ENCODE results near the gene RPP25. TPM values are rescaled to one million over a fixed set of nuclear protein-coding genes. Genes with fewer than 3 reads are reported as not detected.

RPP25 gene, protein sequence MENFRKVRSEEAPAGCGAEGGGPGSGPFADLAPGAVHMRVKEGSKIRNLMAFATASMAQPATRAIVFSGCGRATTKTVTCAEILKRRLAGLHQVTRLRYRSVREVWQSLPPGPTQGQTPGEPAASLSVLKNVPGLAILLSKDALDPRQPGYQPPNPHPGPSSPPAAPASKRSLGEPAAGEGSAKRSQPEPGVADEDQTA
- 4.0 and 8.1 TPM in 2 replicates for total RNA-seq

DNA sequence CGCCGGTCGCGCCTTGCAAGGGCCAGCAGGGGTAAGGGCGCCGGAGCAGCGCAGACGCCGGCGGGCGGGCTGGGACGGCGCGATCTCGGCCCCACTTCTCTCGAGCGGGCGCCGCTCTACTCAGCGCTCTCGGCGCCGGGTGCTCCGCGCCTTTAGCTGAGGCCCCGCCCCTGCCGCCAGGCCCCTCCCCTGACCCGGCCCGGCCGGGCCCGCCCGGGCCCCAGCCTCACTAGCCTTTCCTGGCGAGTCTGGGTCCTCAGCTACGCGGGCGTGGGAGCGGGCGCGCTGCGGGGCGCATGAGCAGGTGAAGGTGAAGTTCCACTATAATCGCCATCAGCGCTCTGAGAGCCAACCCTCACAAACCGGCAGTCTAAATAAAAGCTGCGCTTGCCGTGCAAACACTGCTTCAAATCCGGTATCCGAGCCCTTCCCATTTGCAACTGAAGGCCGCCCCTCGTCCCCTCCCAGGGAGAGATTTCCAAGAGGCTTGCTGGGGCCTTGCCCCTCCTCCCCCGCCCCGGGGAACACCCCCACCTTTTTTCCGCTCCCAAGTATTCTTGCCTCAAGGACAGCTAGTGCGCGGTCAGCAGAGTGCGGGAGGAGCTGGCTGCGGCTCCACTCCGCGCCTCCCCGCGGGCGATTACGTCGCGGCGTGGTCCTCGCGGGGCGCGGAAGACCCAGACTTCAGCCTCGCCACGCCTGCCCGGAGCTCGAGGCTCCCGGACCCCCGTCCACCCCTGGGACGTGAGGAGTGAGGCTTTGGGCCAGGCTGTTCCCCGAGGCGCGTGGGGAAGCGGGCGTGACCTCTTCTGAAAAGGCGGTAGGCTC lies at the start of gene RPP25:
Gene RPP25, minus strand, starts transcription at position 125 of the 828 bp plus-strand sequence. CDS start 189 bp downstream, outside the sequence.

DNA sequence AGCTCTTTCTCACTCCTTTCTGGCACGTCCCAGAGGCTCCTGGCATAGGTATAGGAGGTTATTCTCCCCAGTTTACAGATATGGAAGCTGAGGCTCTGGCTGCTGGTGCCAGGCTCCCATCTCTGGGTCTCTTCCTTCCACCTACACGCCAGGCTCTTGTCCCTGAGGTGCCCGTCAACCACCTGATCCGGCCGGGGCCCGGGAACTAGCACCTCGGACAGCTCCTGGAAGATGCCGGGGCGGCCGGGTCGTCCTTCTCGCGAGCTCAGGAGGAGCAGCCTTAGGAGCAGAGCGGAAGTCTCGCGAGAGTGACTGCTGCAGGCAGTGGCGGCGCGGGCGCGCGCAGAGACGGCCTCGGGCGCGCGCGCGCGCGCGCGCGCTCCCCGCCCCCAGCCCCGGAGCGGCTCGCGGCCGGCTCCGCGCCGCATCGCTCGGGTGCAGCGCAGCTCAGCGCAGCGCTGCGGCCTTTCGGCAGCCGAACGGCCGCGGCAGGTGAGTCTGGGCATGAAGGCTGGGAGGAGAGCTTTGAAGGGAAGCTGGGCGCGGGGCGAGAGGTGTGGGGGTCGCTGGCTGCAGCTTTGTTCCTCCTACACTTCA lies 38.7 kb upstream of the RPP25 start, which contains the start of gene SCAMP5:
Gene SCAMP5, plus strand, starts transcription at position 382 of the 597 bp plus-strand sequence. CDS start 16,277 bp downstream, outside the sequence.

DNA sequence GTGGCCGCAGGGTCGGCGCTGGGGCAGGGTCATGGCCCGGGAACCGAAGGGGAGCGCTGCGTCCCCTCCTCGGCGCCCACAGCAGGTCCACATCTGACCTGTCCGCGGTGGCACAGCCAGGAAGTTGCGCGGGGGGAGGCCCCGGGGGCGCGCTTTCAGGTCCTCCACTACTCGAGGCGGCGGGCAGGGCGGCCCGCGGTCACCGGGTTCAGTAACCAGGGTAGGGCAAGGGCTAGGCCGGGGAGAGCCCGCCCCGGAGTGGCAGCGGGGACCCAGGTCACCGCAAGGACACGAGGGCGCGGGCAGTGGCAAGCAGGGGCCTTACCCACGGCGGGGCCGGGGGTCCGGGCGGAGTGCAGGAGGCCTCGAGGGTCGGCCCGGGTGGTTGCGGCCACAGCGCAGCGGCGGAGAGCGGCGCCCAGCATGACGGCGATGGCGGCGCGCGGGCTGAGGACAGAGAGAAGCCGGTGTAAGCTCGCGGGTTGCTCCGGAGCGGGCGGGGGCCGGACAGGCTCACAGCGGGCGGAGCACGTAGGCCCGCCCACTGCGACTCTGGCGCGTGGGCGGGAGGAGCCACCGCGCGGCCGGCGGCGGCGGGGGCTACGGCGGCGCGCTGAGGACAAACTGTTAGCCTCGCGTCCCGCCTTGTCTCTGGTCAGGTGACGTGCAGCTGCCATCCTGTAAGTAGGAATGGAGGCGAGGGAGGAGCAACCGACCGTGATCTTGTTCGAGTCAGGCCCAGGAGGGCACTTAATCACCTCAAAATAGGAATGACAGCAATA lies 18.8 kb downstream of the RPP25 start, which contains the start of gene COX5A:
Gene COX5A, minus strand, starts transcription at position 484 of the 782 bp plus-strand sequence. Its CDS starts 59 bp downstream, at position 425.

DNA sequence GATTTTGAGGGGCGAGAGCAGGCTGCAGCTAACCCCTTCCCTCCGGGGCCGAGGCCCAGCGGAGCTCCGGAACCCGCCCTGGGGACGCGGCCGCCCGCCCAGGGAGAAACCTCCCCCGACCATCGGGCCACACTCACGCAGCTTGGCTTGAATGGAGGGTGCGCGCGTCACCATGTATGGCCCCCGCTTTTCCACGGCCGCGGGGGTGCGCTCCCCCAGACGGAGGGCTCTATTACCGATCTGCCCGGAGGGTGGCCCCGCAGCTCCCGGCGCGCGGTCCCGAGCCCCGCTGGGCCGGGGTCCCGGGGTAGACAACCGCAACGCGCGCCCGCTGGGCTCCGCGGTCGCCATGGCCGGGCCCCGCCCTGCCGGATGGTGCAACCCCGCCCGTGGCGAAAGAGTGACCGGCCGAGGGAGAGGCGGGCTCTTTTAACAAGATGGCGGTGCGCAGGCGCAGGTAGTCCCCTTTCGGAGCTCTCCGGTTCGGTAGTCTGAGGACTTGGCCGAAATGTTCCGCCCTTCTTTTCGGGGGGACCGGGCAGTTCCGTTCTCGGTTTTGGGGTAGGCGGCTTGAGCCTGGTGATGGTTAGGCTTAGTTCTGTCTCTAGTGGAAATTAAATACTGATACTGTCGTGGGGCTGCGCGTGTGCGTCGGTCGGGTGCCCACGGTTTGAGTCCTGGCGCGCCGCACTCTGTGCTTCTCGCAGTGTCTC lies 50.0 kb downstream of the RPP25 start, which contains the start of gene FAM219B:
Gene FAM219B, minus strand, starts transcription at position 402 of the 713 bp plus-strand sequence. Its CDS starts 51 bp downstream, at position 351.

Small RNA genes within 50 kb of the gene (small RNA-seq; reads per million reads assigned to genes)
- not detected for gene RF00019

Other genes with a start within 250 kb of the RPP25 start
- gene CYP1A1, start 231.2 kb downstream of the RPP25 start, total RNA-seq = 0.32 TPM in 1 of 2 replicates, not detected in the other
- not detected in 2 replicates for gene CYP1A2, start 207.9 kb downstream of the RPP25 start, total RNA-seq
- 19.9 and 24.6 TPM in 2 replicates for gene CSK, start 174.7 kb downstream of the RPP25 start, total RNA-seq
- gene LMAN1L, start 143.9 kb downstream of the RPP25 start, total RNA-seq = 0.11 TPM in 1 of 2 replicates, not detected in the other
- gene CPLX3, start 130.1 kb downstream of the RPP25 start, total RNA-seq = not detected in 2 replicates
- gene ULK3, start 113.6 kb downstream of the RPP25 start, total RNA-seq = 16.9 and 18.3 TPM in 2 replicates
- gene SCAMP2, start 83.4 kb downstream of the RPP25 start, total RNA-seq = 29.3 and 34.6 TPM in 2 replicates
- gene MPI, start 66.7 kb downstream of the RPP25 start, total RNA-seq = 46.6 and 66.0 TPM in 2 replicates
- 31.8 and 37.8 TPM in 2 replicates for gene FAM219B, start 49.9 kb downstream of the RPP25 start, total RNA-seq
- 46.5 and 57.9 TPM in 2 replicates for gene COX5A, start 18.7 kb downstream of the RPP25 start, total RNA-seq
- 0.97 and 6.3 TPM in 2 replicates for gene SCAMP5, start 38.8 kb upstream of the RPP25 start, total RNA-seq
- gene PPCDC, start 66.8 kb upstream of the RPP25 start, total RNA-seq = 6.5 and 8.0 TPM in 2 replicates
- 6.1 and 6.6 TPM in 2 replicates for gene C15orf39, start 245.1 kb upstream of the RPP25 start, total RNA-seq